Muscle of leg (tissue), 11 donors: Measurements from ENCODE around the gene SOBP. TPM values are rescaled to one million over a fixed set of nuclear protein-coding genes. Genes with fewer than 3 reads are reported as not detected.

Experiments used
- DNase-seq: peaks from one replicate; pipeline ENCODE4 v3.0.0; 2013
- H3K27ac ChIP-seq: one replicate; pipeline ENCODE4 v1.5.1; 2013; ENCODE audit warnings: mild to moderate bottlenecking, low read length, control low read depth
- H3K27me3 ChIP-seq: one replicate; pipeline ENCODE4 v1.6.1; 2013; ENCODE audit warnings: low read length; ENCODE audit not compliant: control insufficient read depth, insufficient read depth
- H3K36me3 ChIP-seq: one replicate; pipeline ENCODE4 v1.6.1; 2013; ENCODE audit warnings: low read length; ENCODE audit not compliant: control insufficient read depth, insufficient read depth
- H3K4me1 ChIP-seq: one replicate; pipeline ENCODE4 v1.6.1; 2013; ENCODE audit warnings: low read length; ENCODE audit not compliant: control insufficient read depth, insufficient read depth
- H3K4me3 ChIP-seq: one replicate; pipeline ENCODE4 v1.5.1; 2013; ENCODE audit warnings: low read length, control low read depth
- H3K9me3 ChIP-seq: replicated peaks from 2 replicates; pipeline ENCODE4 v1.6.1; 2013; ENCODE audit warnings: low read depth, low read length; ENCODE audit not compliant: control insufficient read depth
- WGBS: methylation state at CpG from one replicate; pipeline ENCODE4 v1.1.5; 2013; ENCODE audit warnings: missing lambda C conversion rate; ENCODE audit not compliant: insufficient coverage; 5-methylcytosine and 5-hydroxymethylcytosine counted together
- polyA plus RNA-seq, 8 donors: library from polyadenylated mRNA; unstranded; fragments of 120-200 nt; gene quantifications; one replicate each; pipeline versions ENCODE4 v1.2.1 to v1.2.3, GENCODE V29; 2013; ENCODE audit warnings: inconsistent platforms in 1 of 8, low replicate concordance in 1 of 8; ENCODE audit not compliant: insufficient read length in 8 of 8, insufficient read depth in 1 of 8
- total RNA-seq: library from RNA; stranded (reverse); fragments of 120-200 nt; gene quantifications from one replicate; pipeline ENCODE4 v1.2.4, GENCODE V29; 2013

The SOBP gene
- total and polyA plus RNA-seq, 9 donors: 13.6 to 17.6 (median 16.2) TPM

- Histone ChIP-seq H3K36me3 (no peaks in the 10 kb centered on the region), H3K27me3 (no peaks in the 10 kb centered on the region), H3K9me3 (no peaks in the 10 kb centered on the region), H3K27ac (peak overlapping the region; percentile 57), H3K4me1 (peaks cover 36% of the 10 kb centered on the region), H3K4me3 (no peak overlapping the region)
- peak; percentile 94 for DNase-seq
- 15% methylated on average over 11 of the region's 15 CpGs for WGBS
These were observed 185.2 kb downstream of the SOBP start for GRCh38 chr6:107674995-107675738.

GRCh38 chr6:107676042-107676441, 186.1 kb downstream of the SOBP start:
- peak overlapping the region; percentile 57 for H3K27ac ChIP-seq
- no peaks in the 10 kb centered on the region for H3K36me3 ChIP-seq
- no peaks in the 10 kb centered on the region for H3K27me3 ChIP-seq
- peak; percentile 90 for DNase-seq
- H3K4me1 ChIP-seq: peaks cover 29% of the 10 kb centered on the region
- H3K4me3 ChIP-seq: no peak overlapping the region
- 21% methylated on average over 7 of the region's 11 CpGs for WGBS
- no peaks in the 10 kb centered on the region for H3K9me3 ChIP-seq

DNA sequence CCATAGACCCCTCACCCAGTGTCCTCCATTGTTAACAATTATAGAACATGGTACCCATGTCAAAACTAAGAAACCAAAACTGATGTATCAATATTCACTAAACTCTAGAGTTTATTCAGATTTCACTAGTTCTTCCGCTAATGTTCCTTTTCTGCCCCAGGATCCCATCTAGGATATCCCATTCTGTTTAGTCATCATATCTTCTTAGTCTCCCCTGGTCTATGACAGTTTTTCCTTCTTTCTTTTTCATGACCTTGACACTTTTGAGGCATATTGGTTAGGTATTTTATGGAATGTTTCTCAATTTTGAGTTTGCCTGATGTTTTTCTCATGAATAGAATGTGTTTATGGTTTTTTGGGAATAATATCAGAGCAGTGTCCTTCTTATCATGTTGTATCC, 187.5 kb downstream of the SOBP start:
- no peaks in the 10 kb centered on the region for H3K36me3 ChIP-seq
- DNase-seq: no peak
- H3K4me1 ChIP-seq: peaks cover 22% of the 10 kb centered on the region
- H3K27me3 ChIP-seq: no peaks in the 10 kb centered on the region
- H3K9me3 ChIP-seq: no peaks in the 10 kb centered on the region
- no peak overlapping the region for H3K27ac ChIP-seq
- H3K4me3 ChIP-seq: no peak overlapping the region
- 100% methylated on average over 1 of the region's 1 CpG for WGBS

DNA sequence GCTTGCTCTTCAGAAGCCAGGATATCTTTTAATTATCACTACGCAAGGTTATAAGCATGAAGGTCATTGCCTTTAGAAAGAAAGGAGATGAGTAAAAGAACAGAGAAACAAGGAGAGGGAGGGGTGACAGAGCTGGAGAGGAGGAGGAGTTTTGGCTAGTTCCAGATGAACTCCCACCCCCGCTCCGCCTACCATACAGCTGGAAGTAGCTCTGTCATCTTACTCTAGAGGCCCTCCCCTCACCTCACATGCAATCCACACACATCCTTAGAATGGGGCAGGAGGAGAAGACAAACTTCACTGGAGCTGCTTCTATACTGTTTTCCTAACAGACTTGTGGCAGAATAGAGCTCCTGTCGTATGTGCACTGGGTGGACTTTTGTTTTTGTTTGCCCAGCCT, 189.5 kb downstream of the SOBP start:
- H3K4me1 ChIP-seq: peaks cover 15% of the 10 kb centered on the region
- no peak overlapping the region for H3K4me3 ChIP-seq
- peaks cover 7% of the 10 kb centered on the region for H3K9me3 ChIP-seq
- DNase-seq: peak; percentile 92
- H3K36me3 ChIP-seq: no peaks in the 10 kb centered on the region
- no peaks in the 10 kb centered on the region for H3K27me3 ChIP-seq
- no peak overlapping the region for H3K27ac ChIP-seq
- WGBS: no CpG with 5 or more reads among the region's 4 CpGs

- H3K27ac ChIP-seq: no peak overlapping the region
- 100% methylated on average over 2 of the region's 3 CpGs for WGBS
- H3K36me3 ChIP-seq: no peaks in the 10 kb centered on the region
- no peak for DNase-seq
- H3K9me3 ChIP-seq: peaks cover 13% of the 10 kb centered on the region
- no peak overlapping the region for H3K4me3 ChIP-seq
- H3K4me1 ChIP-seq: peaks cover 2% of the 10 kb centered on the region
- no peaks in the 10 kb centered on the region for H3K27me3 ChIP-seq
These were observed 192.8 kb downstream of the SOBP start for GRCh38 chr6:107682721-107683120.

- DNase-seq: no peak
- no peaks in the 10 kb centered on the region for H3K36me3 ChIP-seq
- no peaks in the 10 kb centered on the region for H3K27me3 ChIP-seq
- H3K4me3 ChIP-seq: no peak overlapping the region
- H3K27ac ChIP-seq: no peak overlapping the region
- peaks cover 13% of the 10 kb centered on the region for H3K9me3 ChIP-seq
- no CpG with 5 or more reads among the region's 2 CpGs for WGBS
- peaks cover 2% of the 10 kb centered on the region for H3K4me1 ChIP-seq
These were observed 193.3 kb downstream of the SOBP start for GRCh38 chr6:107683183-107683582.

DNA sequence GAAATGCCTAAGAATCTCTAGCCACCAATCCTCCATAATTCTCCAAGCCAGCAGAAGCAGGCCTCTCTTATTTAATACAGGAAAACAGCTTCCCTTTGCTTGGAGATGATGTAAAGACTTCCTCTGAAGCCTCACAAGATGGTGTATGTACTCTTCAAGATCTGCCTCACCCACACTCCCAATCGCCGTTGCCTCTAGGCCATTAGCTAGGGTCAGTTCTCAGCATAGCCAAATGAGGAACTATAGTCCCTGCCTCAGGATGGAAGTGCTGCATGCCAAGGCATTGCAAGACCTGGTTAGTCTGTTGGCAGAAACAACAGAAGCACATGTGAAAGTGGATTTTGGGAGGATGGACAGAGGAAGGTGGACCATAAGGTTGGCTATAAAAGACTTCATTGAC, 195.1 kb downstream of the SOBP start:
- no peak for DNase-seq
- 72% methylated on average over 2 of the region's 2 CpGs for WGBS
- no peaks in the 10 kb centered on the region for H3K36me3 ChIP-seq
- H3K27me3 ChIP-seq: no peaks in the 10 kb centered on the region
- peaks cover 10% of the 10 kb centered on the region for H3K4me1 ChIP-seq
- H3K27ac ChIP-seq: no peak overlapping the region
- peaks cover 13% of the 10 kb centered on the region for H3K9me3 ChIP-seq
- H3K4me3 ChIP-seq: no peak overlapping the region

GRCh38 chr6:107689190-107689589, 199.3 kb downstream of the SOBP start:
- H3K27ac ChIP-seq: peak overlapping the region; percentile 88
- 93% methylated on average over 2 of the region's 3 CpGs for WGBS

DNA sequence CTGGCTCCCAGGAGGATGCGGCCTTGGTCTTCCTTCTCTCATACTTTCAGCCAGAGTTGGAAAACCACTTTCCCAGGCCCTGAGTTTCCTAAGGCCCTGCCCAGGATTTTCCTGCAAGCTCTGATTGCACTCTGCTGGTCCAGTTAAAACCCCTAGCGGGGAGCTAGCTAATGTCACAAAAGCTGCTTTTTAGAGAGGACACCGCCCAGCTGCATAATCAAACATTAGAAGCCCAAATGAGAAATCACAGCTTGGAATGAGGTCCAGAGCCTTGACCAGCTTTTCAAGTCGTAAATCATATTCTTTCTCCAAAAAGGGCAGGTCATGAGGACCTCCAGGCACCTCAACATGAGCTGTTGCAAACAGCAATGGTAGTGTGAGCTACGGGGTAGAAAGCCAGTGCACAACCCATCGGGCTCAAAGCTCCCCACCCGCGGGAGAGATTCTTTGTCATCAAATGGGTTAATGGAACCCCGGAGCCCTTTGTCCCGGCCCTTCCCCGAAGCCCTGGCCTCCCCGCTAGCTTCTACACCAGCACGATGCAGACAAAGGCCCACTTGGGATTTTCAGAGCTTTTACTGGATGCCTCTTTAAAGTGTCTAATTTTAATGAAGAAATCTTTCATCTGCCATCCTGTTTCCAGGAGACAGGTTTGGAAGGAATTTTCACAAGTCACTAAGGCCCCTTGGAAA, 200.2 kb downstream of the SOBP start:
- peak overlapping the region; percentile 88 for H3K27ac ChIP-seq
- no peak overlapping the region for H3K4me3 ChIP-seq
- no peaks in the 10 kb centered on the region for H3K27me3 ChIP-seq
- 36% methylated on average over 4 of the region's 13 CpGs for WGBS
- DNase-seq: peak; percentile 93
- H3K4me1 ChIP-seq: peaks cover 22% of the 10 kb centered on the region
- H3K9me3 ChIP-seq: peaks cover under 1% of the 10 kb centered on the region
- no peaks in the 10 kb centered on the region for H3K36me3 ChIP-seq

More at GRCh38 chr6:107689190-107689589, 199.3 kb downstream of the SOBP start:
- H3K4me1 ChIP-seq: peaks cover 22% of the 10 kb centered on the region
- DNase-seq: no peak
- H3K9me3 ChIP-seq: peaks cover 6% of the 10 kb centered on the region
- H3K4me3 ChIP-seq: no peak overlapping the region
- H3K36me3 ChIP-seq: no peaks in the 10 kb centered on the region
- no peaks in the 10 kb centered on the region for H3K27me3 ChIP-seq

GRCh38 chr6:107690643-107691061, 200.7 kb downstream of the SOBP start:
- DNase-seq: peak; percentile 98
- no peaks in the 10 kb centered on the region for H3K36me3 ChIP-seq
- H3K4me1 ChIP-seq: peaks cover 22% of the 10 kb centered on the region
- H3K27me3 ChIP-seq: no peaks in the 10 kb centered on the region
- peak overlapping the region; percentile 88 for H3K27ac ChIP-seq
- WGBS: 7% methylated on average over 3 of the region's 6 CpGs
- H3K4me3 ChIP-seq: no peak overlapping the region
- no peaks in the 10 kb centered on the region for H3K9me3 ChIP-seq
